ENCODE measurements around the gene FLNC. TPM values are rescaled to one million over a fixed set of nuclear protein-coding genes. Genes with fewer than 3 reads are reported as not detected.

Gene FLNC
- total RNA-seq, 2 experiments from 2014 or later: 0.14 to 0.16 TPM

- Mint-ChIP-seq H3K27ac (no peak overlapping the region), H3K4me3 (no peak overlapping the region), H3K4me1 (ENCODE audit: low read depth) (peaks cover 5% of the 10 kb centered on the region), H3K9me3 (no peaks in the 10 kb centered on the region), H3K36me3 (ENCODE audit: low read depth) (no peaks in the 10 kb centered on the region), H3K27me3 (no peaks in the 10 kb centered on the region)
- intact Hi-C loops (cut with micrococcal nuclease): no loop called here
- DNase-seq (no peak), ATAC-seq (no peak)
- TF ChIP-seq CTCF (IDR thresholded peaks at IDR 0.05): no peak
- CTCF ChIA-PET: no interaction called here
- POLR2A ChIA-PET: no interaction called here
Measured at GRCh38 chr7:128858380-128859231, 28.4 kb downstream of the FLNC start.

- no peak for ATAC-seq
- no peak for DNase-seq
- intact Hi-C loops (cut with micrococcal nuclease): no loop called here
- TF ChIP-seq CTCF (IDR thresholded peaks at IDR 0.05): no peak
- Mint-ChIP-seq H3K4me1 (ENCODE audit: low read depth) (peaks cover 10% of the 10 kb centered on the region), H3K4me3 (no peak overlapping the region), H3K36me3 (ENCODE audit: low read depth) (no peaks in the 10 kb centered on the region), H3K27ac (no peak overlapping the region), H3K27me3 (no peaks in the 10 kb centered on the region), H3K9me3 (no peaks in the 10 kb centered on the region)
- ChIA-PET CTCF (interaction anchor here (1.3 to 5.1 kb wide), 2 partner anchors 23 to 24 kb away, joined by 3 to 100 read pairs; no protein-coding TSS in a partner anchor), POLR2A (interaction anchor here (1.2 to 2.1 kb wide), 2 partner anchors 18 to 24 kb away, joined by 3 to 5 read pairs; no protein-coding TSS in a partner anchor)
Measured at GRCh38 chr7:128859232-128860157, 29.3 kb downstream of the FLNC start.

- ATAC-seq (no peak), DNase-seq (no peak)
- TF ChIP-seq CTCF (IDR thresholded peaks at IDR 0.05): no peak
- no peak overlapping the region for H3K4me3 Mint-ChIP-seq
- intact Hi-C loops (cut with micrococcal nuclease): no loop called here
- peaks cover 5% of the 10 kb centered on the region for H3K36me3 Mint-ChIP-seq (ENCODE audit: low read depth)
- H3K9me3 Mint-ChIP-seq: no peaks in the 10 kb centered on the region
- POLR2A ChIA-PET: interaction anchor here (1.2 to 2.1 kb wide), 2 partner anchors 19 to 23 kb away, joined by 3 to 5 read pairs; no protein-coding TSS in a partner anchor
- H3K27ac Mint-ChIP-seq: no peak overlapping the region
- CTCF ChIA-PET: interaction anchor here (0.9 to 5.1 kb wide), 4 partner anchors 22 to 118 kb away, joined by 3 to 100 read pairs (median 10); no protein-coding TSS in a partner anchor
- no peaks in the 10 kb centered on the region for H3K27me3 Mint-ChIP-seq
- H3K4me1 Mint-ChIP-seq (ENCODE audit: low read depth): peaks cover 17% of the 10 kb centered on the region
Measured at GRCh38 chr7:128860158-128861073, 30.2 kb downstream of the FLNC start.

- Mint-ChIP-seq H3K4me3 (peak overlapping the region; percentile 85), H3K27ac (peak overlapping the region; percentile 87), H3K4me1 (ENCODE audit: low read depth) (peaks cover 20% of the 10 kb centered on the region), H3K27me3 (no peaks in the 10 kb centered on the region), H3K36me3 (ENCODE audit: low read depth) (peaks cover 5% of the 10 kb centered on the region), H3K9me3 (no peaks in the 10 kb centered on the region)
- intact Hi-C loops (cut with micrococcal nuclease): no loop called here
- no peak for TF ChIP-seq CTCF (IDR thresholded peaks at IDR 0.05)
- DNase-seq (no peak), ATAC-seq (no peak)
- ChIA-PET CTCF (interaction anchor here (0.6 to 5.1 kb wide), 15 partner anchors 10 to 388 kb away, joined by 3 to 100 read pairs (median 5); partner anchors contain the start of gene CCDC136), POLR2A (interaction anchor here (0.6 to 2.1 kb wide), 8 partner anchors 19 to 192 kb away, joined by 3 to 7 read pairs (median 4); no protein-coding TSS in a partner anchor)
Measured at GRCh38 chr7:128861957-128862570, 31.9 kb downstream of the FLNC start.
